ENCODE measurements around the gene SRSF3.

DNA sequence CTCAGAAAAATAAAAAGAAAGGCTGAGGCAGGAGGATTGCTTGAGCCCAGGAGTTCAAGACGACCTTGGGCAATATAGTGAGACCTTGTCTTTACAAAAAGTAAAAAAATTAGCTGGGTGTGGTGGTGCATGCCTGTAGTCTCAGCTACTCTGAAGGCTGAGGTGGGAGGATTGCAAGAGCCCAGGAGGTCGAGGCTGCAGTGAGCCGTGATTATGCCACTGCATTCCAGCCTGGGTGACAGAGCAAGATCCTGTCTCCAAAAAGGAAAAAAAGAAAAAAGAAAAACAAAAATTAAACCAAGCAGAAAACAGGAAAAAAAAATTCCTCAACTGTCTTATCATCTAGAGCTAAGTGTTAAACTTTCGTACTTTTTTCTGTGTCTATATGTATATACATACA, 12.4 kb upstream of the SRSF3 start:
- no peak for TF ChIP-seq POLR2A (IDR thresholded peaks at IDR 0.05)
- no peak for TF ChIP-seq POLR2AphosphoS5 (IDR thresholded peaks at IDR 0.05)
- TF ChIP-seq, protein P1, sequence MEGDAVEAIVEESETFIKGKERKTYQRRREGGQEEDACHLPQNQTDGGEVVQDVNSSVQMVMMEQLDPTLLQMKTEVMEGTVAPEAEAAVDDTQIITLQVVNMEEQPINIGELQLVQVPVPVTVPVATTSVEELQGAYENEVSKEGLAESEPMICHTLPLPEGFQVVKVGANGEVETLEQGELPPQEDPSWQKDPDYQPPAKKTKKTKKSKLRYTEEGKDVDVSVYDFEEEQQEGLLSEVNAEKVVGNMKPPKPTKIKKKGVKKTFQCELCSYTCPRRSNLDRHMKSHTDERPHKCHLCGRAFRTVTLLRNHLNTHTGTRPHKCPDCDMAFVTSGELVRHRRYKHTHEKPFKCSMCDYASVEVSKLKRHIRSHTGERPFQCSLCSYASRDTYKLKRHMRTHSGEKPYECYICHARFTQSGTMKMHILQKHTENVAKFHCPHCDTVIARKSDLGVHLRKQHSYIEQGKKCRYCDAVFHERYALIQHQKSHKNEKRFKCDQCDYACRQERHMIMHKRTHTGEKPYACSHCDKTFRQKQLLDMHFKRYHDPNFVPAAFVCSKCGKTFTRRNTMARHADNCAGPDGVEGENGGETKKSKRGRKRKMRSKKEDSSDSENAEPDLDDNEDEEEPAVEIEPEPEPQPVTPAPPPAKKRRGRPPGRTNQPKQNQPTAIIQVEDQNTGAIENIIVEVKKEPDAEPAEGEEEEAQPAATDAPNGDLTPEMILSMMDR (IDR thresholded peaks at IDR 0.05 in 8 of 11, conservative IDR thresholded peaks at IDR 0.05 in 3 of 11) = no peak
